GM12878 (cell line): ENCODE measurements around the gene ECEL1. TPM values are rescaled to one million over a fixed set of nuclear protein-coding genes. Genes with fewer than 3 reads are reported as not detected.

Source experiments
- ATAC-seq: fragments of 200-7000 bp; cut with Tn5 transposase; 3 replicates; pipeline ENCODE4 v1.9.1; 2020; ENCODE audit warnings: mild to moderate bottlenecking, moderate library complexity
- BruUV-seq: library from RNA; stranded (reverse); fragments of 400-500 nt; replicated peaks from 2 replicates; lab custom pipeline; 2021; lab: Mats Ljungman, UMichigan
- CTCF ChIA-PET: fragments of 300-600 bp; sonication (Branson Sonifier 250); formaldehyde crosslinking; extraction: SDS; loops from one replicate; lab custom pipeline; 2021; ENCODE audit warnings: inconsistent platforms; lab: Yijun Ruan, JAX
- POLR2A ChIA-PET: fragments of 350-600 bp; formaldehyde crosslinking; extraction: SDS; loops from one replicate; lab custom pipeline; 2021; ENCODE audit warnings: inconsistent platforms; lab: Charles Lee
- RAD21 ChIA-PET: fragments of 300-600 bp; sonication (Branson Sonifier 250); formaldehyde crosslinking; loops from one replicate; lab custom pipeline; 2023; ENCODE audit warnings: antibody characterized with exemption; ENCODE audit not compliant: unreplicated experiment; lab: Charles Lee
- SMC1A ChIA-PET: fragments of 300-600 bp; sonication (Branson Sonifier 250); formaldehyde crosslinking; loops from one replicate; lab custom pipeline; 2023; ENCODE audit not compliant: unreplicated experiment, uncharacterized antibody; lab: Charles Lee
- DNase-seq: peaks from one replicate; pipeline ENCODE4 v3.0.0-alpha.2; 2011; ENCODE audit warnings: low read depth, low spot score
- FAIRE-seq: peaks from 3 replicates; lab custom pipeline; 2011; peaks lifted over from hg19 to GRCh38; lab: Jason Lieb, UNC
- H2AFZ ChIP-seq: 2 replicates; pipeline ENCODE4 v1.6.0; 2011; ENCODE audit warnings: low read depth, low read length, control low read depth; ENCODE audit not compliant: control insufficient read depth
- H3K27ac ChIP-seq: 2 replicates; pipeline ENCODE4 v1.5.1; 2011; ENCODE audit warnings: control low read depth; ENCODE audit not compliant: control insufficient read depth, insufficient read depth
- H3K27me3 ChIP-seq, 2 experiments: replicated peaks in 1 of 2; 2 replicates each; pipeline versions ENCODE4 v1.6.0 to v1.6.1; 2011; ENCODE audit warnings: low read length in 1 of 2; ENCODE audit not compliant: control insufficient read depth in 2 of 2, insufficient read depth in 2 of 2
- H3K36me3 ChIP-seq, 2 experiments: 2 replicates each; pipeline ENCODE4 v1.5.1; 2011; ENCODE audit warnings: low read length in 1 of 2; ENCODE audit not compliant: control insufficient read depth in 2 of 2, insufficient read depth in 2 of 2
- H3K4me1 ChIP-seq: 2 replicates; pipeline ENCODE4 v1.6.1; 2011; ENCODE audit warnings: mild to moderate bottlenecking, low read length, moderate library complexity, mixed read lengths; ENCODE audit not compliant: control insufficient read depth, insufficient read depth
- H3K4me2 ChIP-seq: 2 replicates; pipeline ENCODE4 v1.6.0; 2011; ENCODE audit warnings: control low read depth; ENCODE audit not compliant: control insufficient read depth, insufficient read depth
- H3K4me3 ChIP-seq: fragments of 200-600 bp; sonication (generic); 2 replicates; pipeline ENCODE4 v1.5.1; 2016
- H3K79me2 ChIP-seq: 2 replicates; pipeline ENCODE4 v1.6.0; 2011; ENCODE audit warnings: low read length; ENCODE audit not compliant: control insufficient read depth, insufficient read depth
- H3K9ac ChIP-seq: 2 replicates; pipeline ENCODE4 v1.8.0; 2011; ENCODE audit warnings: low read length, control low read depth, mixed read lengths; ENCODE audit not compliant: control insufficient read depth, insufficient read depth
- H3K9me3 ChIP-seq: replicated peaks from 3 replicates; pipeline ENCODE4 v1.5.1; 2011; ENCODE audit warnings: mild to moderate bottlenecking, low read length; ENCODE audit not compliant: control insufficient read depth, insufficient read depth
- H4K20me1 ChIP-seq: 2 replicates; pipeline ENCODE4 v1.6.0; 2011; ENCODE audit not compliant: control insufficient read depth, insufficient read depth
- JUND ChIP-seq: IDR thresholded peaks from 2 replicates; pipeline ENCODE4 v1.6.1; 2012; ENCODE audit warnings: low read depth, mild to moderate bottlenecking, low read length, improper control_type of control experiment, moderate library complexity
- KDM1A ChIP-seq: fragments of 200-600 bp; sonication (generic); IDR thresholded peaks from 2 replicates; pipeline ENCODE4 v1.6.1; 2016; ENCODE audit warnings: borderline replicate concordance
- NR2F1 ChIP-seq: fragments of 450-650 bp; conservative IDR thresholded peaks from 2 replicates; pipeline ENCODE4 v1.6.1; 2017; ENCODE audit warnings: mild to moderate bottlenecking
- RB1 ChIP-seq: fragments of 450-650 bp; formaldehyde crosslinking; IDR thresholded peaks from 2 replicates; pipeline ENCODE4 v1.6.1; 2017; ENCODE audit warnings: mild to moderate bottlenecking, borderline replicate concordance
- STAT3 ChIP-seq: IDR thresholded peaks from 2 replicates; pipeline ENCODE4 v1.6.1; 2011; ENCODE audit warnings: low read depth, low read length, improper control_type of control experiment
- ZNF384 ChIP-seq: IDR thresholded peaks from 2 replicates; pipeline ENCODE4 v1.6.1; 2012; ENCODE audit warnings: low read depth, mild to moderate bottlenecking, low read length, improper control_type of control experiment, borderline replicate concordance
- WGBS: methylation state at CpG from one replicate; pipeline ENCODE4 v1.1.6; 2016; ENCODE audit warnings: low lambda C conversion rate; ENCODE audit not compliant: insufficient replicate concordance, insufficient coverage; ENCODE audit errors: missing lambda C conversion rate; 5-methylcytosine and 5-hydroxymethylcytosine counted together
- in situ Hi-C: fragments of 300-500 bp; cut with MboI; formaldehyde crosslinking; loops from 9 replicates; pipeline ENCODE4 v1.14.3; 2018; ENCODE audit warnings: mixed read lengths
- intact Hi-C: fragments of 100-400 bp; cut with micrococcal nuclease; formaldehyde crosslinking; loops from one replicate; pipeline ENCODE4 v1.14.2; 2022; ENCODE audit not compliant: unreplicated experiment
- polyA plus RNA-seq, 11 experiments: library from polyadenylated mRNA; depleted of rRNA in 4 of 11; unstranded in 6 of 11; stranded (reverse) in 5 of 11; fragments of >200 nt; fragmentation: Nextera tagmentation in 4 of 11; fragmentation: Illumina TruSeq in 1 of 11; extraction: Ambion mirVana in 4 of 11; extraction: Trizol in 1 of 11; gene quantifications; 1 replicate in 1 of 11; 2 replicates in 10 of 11; pipeline versions ENCODE4 v1.2.1 to v1.2.3, GENCODE V29; 2011 to 2016; ENCODE audit warnings: inconsistent platforms in 2 of 11, missing spikeins in 2 of 11, low read depth in 1 of 11
- total RNA-seq, 4 experiments: library from RNA; depleted of rRNA in 3 of 4; stranded (reverse); fragments of >200 nt in 3 of 4; fragmentation: Illumina TruSeq in 1 of 4; extraction: Trizol in 1 of 4; gene quantifications; 2 replicates each; pipeline versions ENCODE4 v1.2.1 to v1.2.3, GENCODE V29; 2013 to 2021
- TF ChIP-seq, protein P1 (sequence below): IDR thresholded peaks from 2 replicates; pipeline ENCODE4 v1.6.1; 2011; ENCODE audit warnings: borderline replicate concordance, low read depth, mild to moderate bottlenecking, moderate library complexity, low read length; ENCODE audit not compliant: insufficient read depth, poor library complexity, severe bottlenecking

Gene ECEL1
- total and polyA plus RNA-seq, 10 of the 15 experiments (the other 5 are each of a cell fraction or from before 2014, with no cell fraction given): not detected

DNA sequence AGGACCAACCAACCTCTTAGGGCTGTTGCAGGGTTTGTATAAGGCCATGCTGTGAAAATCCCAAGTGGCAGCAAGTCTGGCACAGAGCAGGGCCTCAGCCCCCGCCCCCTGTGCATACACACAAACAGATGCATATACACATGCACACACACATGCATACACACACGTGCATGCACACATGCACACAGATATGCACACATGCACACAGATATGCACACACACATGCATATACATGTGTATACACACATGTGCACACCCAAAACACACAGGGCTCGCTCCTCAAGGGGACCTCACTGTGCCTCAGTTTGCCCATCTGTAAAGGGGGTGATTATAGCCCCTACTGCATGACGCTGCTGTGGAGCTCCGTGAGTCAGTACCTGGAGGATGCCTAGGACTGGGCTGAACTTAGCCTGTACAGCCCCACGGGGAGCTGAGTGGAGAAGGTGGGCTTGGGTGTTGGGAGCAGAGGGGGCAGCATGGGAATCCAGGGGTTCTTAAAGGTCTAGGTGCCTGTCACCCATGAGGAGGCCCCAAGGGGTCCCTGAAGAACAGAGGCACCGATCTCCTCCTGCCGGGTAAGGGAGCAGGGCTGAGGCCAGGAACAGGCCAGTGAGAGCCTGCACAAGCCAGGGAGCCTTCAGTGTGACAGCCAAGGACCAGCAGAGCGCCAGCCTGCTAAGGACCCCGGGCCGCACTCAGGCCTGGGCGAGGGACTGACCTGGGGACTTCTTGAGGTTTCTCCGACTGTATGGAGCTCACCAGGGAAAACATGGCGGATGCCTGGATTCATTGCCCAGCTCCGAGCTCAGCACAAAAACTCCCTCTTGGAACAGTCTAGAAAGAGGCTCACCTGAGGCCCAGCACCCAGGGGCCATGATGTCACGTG is 55.7 kb downstream of the ECEL1 start:
- ATAC-seq (no peak), DNase-seq (no peak), FAIRE-seq (no peak)
- SMC1A ChIA-PET: no interaction called here
- H3K36me3 ChIP-seq: no peaks in the 10 kb centered on the region
- POLR2A ChIA-PET: no interaction called here
- H2AFZ ChIP-seq: no peak overlapping the region
- H3K79me2 ChIP-seq: no peaks in the 10 kb centered on the region
- H3K9ac ChIP-seq: no peak overlapping the region
- in situ Hi-C loops: loop anchor here (5.0 kb wide), 2 partner anchors 50 to 525 kb away; no protein-coding TSS in a partner anchor
- H3K9me3 ChIP-seq: no peaks in the 10 kb centered on the region
- 32% methylated on average over 16 of the region's 16 CpGs for WGBS
- H3K27ac ChIP-seq: no peak overlapping the region
- intact Hi-C loops: no loop called here
- no peaks in the 10 kb centered on the region for H3K4me1 ChIP-seq
- TF ChIP-seq KDM1A: no peak
- TF ChIP-seq RB1: no peak
- TF ChIP-seq ZNF384: no peak
- no peak for TF ChIP-seq JUND
- no peak for TF ChIP-seq NR2F1
- no peak for TF ChIP-seq STAT3
- TF ChIP-seq, protein P1, sequence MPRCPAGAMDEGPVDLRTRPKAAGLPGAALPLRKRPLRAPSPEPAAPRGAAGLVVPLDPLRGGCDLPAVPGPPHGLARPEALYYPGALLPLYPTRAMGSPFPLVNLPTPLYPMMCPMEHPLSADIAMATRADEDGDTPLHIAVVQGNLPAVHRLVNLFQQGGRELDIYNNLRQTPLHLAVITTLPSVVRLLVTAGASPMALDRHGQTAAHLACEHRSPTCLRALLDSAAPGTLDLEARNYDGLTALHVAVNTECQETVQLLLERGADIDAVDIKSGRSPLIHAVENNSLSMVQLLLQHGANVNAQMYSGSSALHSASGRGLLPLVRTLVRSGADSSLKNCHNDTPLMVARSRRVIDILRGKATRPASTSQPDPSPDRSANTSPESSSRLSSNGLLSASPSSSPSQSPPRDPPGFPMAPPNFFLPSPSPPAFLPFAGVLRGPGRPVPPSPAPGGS: no peak
- H3K4me2 ChIP-seq: no peak overlapping the region
- H3K27me3 ChIP-seq: no peaks in the 10 kb centered on the region; a peak in 2 of 4 replicates
- RAD21 ChIA-PET: no interaction called here
- H3K4me3 ChIP-seq: no peak overlapping the region
- no TSS peak for BruUV-seq
- CTCF ChIA-PET: no interaction called here
- H4K20me1 ChIP-seq: no peaks in the 10 kb centered on the region

Other genes with a start within 250 kb of the ECEL1 start
Only the 7 nearest of the 10 such genes appear.
- not detected in 2 replicates for gene ALPG, start 81.0 kb downstream of the ECEL1 start, total RNA-seq (2014; rRNA removed)
- not detected in 2 replicates for gene ALPG, start 81.0 kb downstream of the ECEL1 start, total RNA-seq (2014; rRNA removed; fragmentation: Illumina TruSeq; extraction: Trizol)
- not detected in 2 replicates for gene ALPG, start 81.0 kb downstream of the ECEL1 start, total RNA-seq (2021)
- not detected in 2 replicates for gene ALPG, start 81.0 kb downstream of the ECEL1 start, polyA plus RNA-seq (2011; rRNA removed)
- gene ALPG, start 81.0 kb downstream of the ECEL1 start, polyA plus RNA-seq (2014; fragmentation: Illumina TruSeq; extraction: Trizol): not detected in 2 replicates
- not detected for gene ALPG, start 81.0 kb downstream of the ECEL1 start, polyA plus RNA-seq (2014; fragmentation: Nextera tagmentation; extraction: Ambion mirVana)
- not detected in 2 replicates for gene ALPG, start 81.0 kb downstream of the ECEL1 start, polyA plus RNA-seq (2014; rRNA removed)
- gene ALPG, start 81.0 kb downstream of the ECEL1 start, polyA plus RNA-seq (2016; fragmentation: Nextera tagmentation; extraction: Ambion mirVana): not detected
- gene ALPI, start 31.7 kb downstream of the ECEL1 start, total RNA-seq (2014; rRNA removed): not detected in 2 replicates
- not detected in 2 replicates for gene ALPI, start 31.7 kb downstream of the ECEL1 start, total RNA-seq (2014; rRNA removed; fragmentation: Illumina TruSeq; extraction: Trizol)
- gene ALPI, start 31.7 kb downstream of the ECEL1 start, total RNA-seq (2021): not detected in 2 replicates
- gene ALPI, start 31.7 kb downstream of the ECEL1 start, polyA plus RNA-seq (2011; rRNA removed): not detected in 2 replicates
- gene ALPI, start 31.7 kb downstream of the ECEL1 start, polyA plus RNA-seq (2014; fragmentation: Illumina TruSeq; extraction: Trizol): not detected in 2 replicates
- gene ALPI, start 31.7 kb downstream of the ECEL1 start, polyA plus RNA-seq (2014; fragmentation: Nextera tagmentation; extraction: Ambion mirVana): not detected
- gene ALPI, start 31.7 kb downstream of the ECEL1 start, polyA plus RNA-seq (2014; rRNA removed): not detected in 2 replicates
- not detected for gene ALPI, start 31.7 kb downstream of the ECEL1 start, polyA plus RNA-seq (2016; fragmentation: Nextera tagmentation; extraction: Ambion mirVana)
- gene PRSS56, start 32.6 kb upstream of the ECEL1 start, total RNA-seq (2014; rRNA removed): not detected in 2 replicates
- gene PRSS56, start 32.6 kb upstream of the ECEL1 start, total RNA-seq (2014; rRNA removed; fragmentation: Illumina TruSeq; extraction: Trizol): not detected in 2 replicates
- gene PRSS56, start 32.6 kb upstream of the ECEL1 start, total RNA-seq (2021): not detected in 2 replicates
- gene PRSS56, start 32.6 kb upstream of the ECEL1 start, polyA plus RNA-seq (2011; rRNA removed): not detected in 2 replicates
- not detected in 2 replicates for gene PRSS56, start 32.6 kb upstream of the ECEL1 start, polyA plus RNA-seq (2014; fragmentation: Illumina TruSeq; extraction: Trizol)
- gene PRSS56, start 32.6 kb upstream of the ECEL1 start, polyA plus RNA-seq (2014; fragmentation: Nextera tagmentation; extraction: Ambion mirVana): not detected
- gene PRSS56, start 32.6 kb upstream of the ECEL1 start, polyA plus RNA-seq (2014; rRNA removed): not detected in 2 replicates
- gene PRSS56, start 32.6 kb upstream of the ECEL1 start, polyA plus RNA-seq (2016; fragmentation: Nextera tagmentation; extraction: Ambion mirVana): not detected
- gene CHRND, start 38.3 kb upstream of the ECEL1 start, total RNA-seq (2014; rRNA removed): not detected in 2 replicates
- not detected in 2 replicates for gene CHRND, start 38.3 kb upstream of the ECEL1 start, total RNA-seq (2014; rRNA removed; fragmentation: Illumina TruSeq; extraction: Trizol)
- gene CHRND, start 38.3 kb upstream of the ECEL1 start, total RNA-seq (2021): not detected in 2 replicates
- not detected in 2 replicates for gene CHRND, start 38.3 kb upstream of the ECEL1 start, polyA plus RNA-seq (2011; rRNA removed)
- not detected in 2 replicates for gene CHRND, start 38.3 kb upstream of the ECEL1 start, polyA plus RNA-seq (2014; fragmentation: Illumina TruSeq; extraction: Trizol)
- gene CHRND, start 38.3 kb upstream of the ECEL1 start, polyA plus RNA-seq (2014; fragmentation: Nextera tagmentation; extraction: Ambion mirVana): not detected
- gene CHRND, start 38.3 kb upstream of the ECEL1 start, polyA plus RNA-seq (2014; rRNA removed): not detected in 2 replicates
- not detected for gene CHRND, start 38.3 kb upstream of the ECEL1 start, polyA plus RNA-seq (2016; fragmentation: Nextera tagmentation; extraction: Ambion mirVana)
- gene CHRNG, start 51.9 kb upstream of the ECEL1 start, total RNA-seq (2014; rRNA removed): 0.05 TPM in 1 of 2 replicates, not detected in the other
- not detected in 2 replicates for gene CHRNG, start 51.9 kb upstream of the ECEL1 start, total RNA-seq (2014; rRNA removed; fragmentation: Illumina TruSeq; extraction: Trizol)
- not detected in 2 replicates for gene CHRNG, start 51.9 kb upstream of the ECEL1 start, total RNA-seq (2021)
- not detected in 2 replicates for gene CHRNG, start 51.9 kb upstream of the ECEL1 start, polyA plus RNA-seq (2011; rRNA removed)
- gene CHRNG, start 51.9 kb upstream of the ECEL1 start, polyA plus RNA-seq (2014; fragmentation: Illumina TruSeq; extraction: Trizol): not detected in 2 replicates
- gene CHRNG, start 51.9 kb upstream of the ECEL1 start, polyA plus RNA-seq (2014; fragmentation: Nextera tagmentation; extraction: Ambion mirVana): not detected
- not detected in 2 replicates for gene CHRNG, start 51.9 kb upstream of the ECEL1 start, polyA plus RNA-seq (2014; rRNA removed)
- gene CHRNG, start 51.9 kb upstream of the ECEL1 start, polyA plus RNA-seq (2016; fragmentation: Nextera tagmentation; extraction: Ambion mirVana): under 1 TPM in 1 of 2 experiments, not detected in 1; 0.17 TPM
- gene TIGD1, start 62.7 kb upstream of the ECEL1 start, total RNA-seq (2014; rRNA removed): 5.9 and 7.4 TPM in 2 replicates
- gene TIGD1, start 62.7 kb upstream of the ECEL1 start, total RNA-seq (2014; rRNA removed; fragmentation: Illumina TruSeq; extraction: Trizol): 5.6 and 6.0 TPM in 2 replicates
- gene TIGD1, start 62.7 kb upstream of the ECEL1 start, total RNA-seq (2021): 4.6 and 5.3 TPM in 2 replicates
- 4.2 and 5.7 TPM in 2 replicates for gene TIGD1, start 62.7 kb upstream of the ECEL1 start, polyA plus RNA-seq (2011; rRNA removed)
- gene TIGD1, start 62.7 kb upstream of the ECEL1 start, polyA plus RNA-seq (2014; fragmentation: Illumina TruSeq; extraction: Trizol): 5.2 and 6.6 TPM in 2 replicates
- 1 to 10 TPM; 1.4 to 2.0 TPM for gene TIGD1, start 62.7 kb upstream of the ECEL1 start, polyA plus RNA-seq (2014; fragmentation: Nextera tagmentation; extraction: Ambion mirVana)
- gene TIGD1, start 62.7 kb upstream of the ECEL1 start, polyA plus RNA-seq (2014; rRNA removed): 5.6 and 5.9 TPM in 2 replicates
- 1 to 10 TPM; 6.6 to 8.4 TPM for gene TIGD1, start 62.7 kb upstream of the ECEL1 start, polyA plus RNA-seq (2016; fragmentation: Nextera tagmentation; extraction: Ambion mirVana)
- gene EIF4E2, start 62.9 kb upstream of the ECEL1 start, total RNA-seq (2014; rRNA removed): 72.5 and 83.5 TPM in 2 replicates
- 103 and 130 TPM in 2 replicates for gene EIF4E2, start 62.9 kb upstream of the ECEL1 start, total RNA-seq (2014; rRNA removed; fragmentation: Illumina TruSeq; extraction: Trizol)
- 73.2 and 73.3 TPM in 2 replicates for gene EIF4E2, start 62.9 kb upstream of the ECEL1 start, total RNA-seq (2021)
- gene EIF4E2, start 62.9 kb upstream of the ECEL1 start, polyA plus RNA-seq (2011; rRNA removed): 49.2 and 56.1 TPM in 2 replicates
- 116 and 121 TPM in 2 replicates for gene EIF4E2, start 62.9 kb upstream of the ECEL1 start, polyA plus RNA-seq (2014; fragmentation: Illumina TruSeq; extraction: Trizol)
- 100 to 1,000 TPM; 100 to 158 TPM for gene EIF4E2, start 62.9 kb upstream of the ECEL1 start, polyA plus RNA-seq (2014; fragmentation: Nextera tagmentation; extraction: Ambion mirVana)
- 71.1 and 78.0 TPM in 2 replicates for gene EIF4E2, start 62.9 kb upstream of the ECEL1 start, polyA plus RNA-seq (2014; rRNA removed)
- 100 to 1,000 TPM; 119 to 135 TPM for gene EIF4E2, start 62.9 kb upstream of the ECEL1 start, polyA plus RNA-seq (2016; fragmentation: Nextera tagmentation; extraction: Ambion mirVana)